IMR-90 (cell line): ENCODE measurements around the gene SEMA4D. TPM values are rescaled to one million over a fixed set of nuclear protein-coding genes. Genes with fewer than 3 reads are reported as not detected.
"Not testable (repeated sequence)": the region's sequence is repeated elsewhere in the genome, so short reads cannot be mapped to it uniquely, and the experiment has no call there.

Source experiments
- ATAC-seq: fragments of 200-7000 bp; cut with Tn5 transposase; 2 replicates; pipeline ENCODE4 v1.9.1; 2020; ENCODE audit warnings: low read depth, mild to moderate bottlenecking, moderate library complexity
- BruUV-seq: library from RNA; stranded (reverse); fragments of 400-500 nt; replicated peaks from 2 replicates; lab custom pipeline; 2021; lab: Mats Ljungman, UMichigan
- CTCF ChIA-PET: fragments of 300-600 bp; formaldehyde crosslinking; extraction: SDS; loops from one replicate; lab custom pipeline; 2021; ENCODE audit warnings: antibody characterized with exemption; lab: Yijun Ruan, JAX
- POLR2A ChIA-PET: fragments of 300-600 bp; sonication (Branson Sonifier 250); formaldehyde crosslinking; loops from one replicate; lab custom pipeline; 2022; ENCODE audit warnings: antibody characterized with exemption; ENCODE audit not compliant: unreplicated experiment; lab: Charles Lee
- DNase-seq: peaks from one replicate; pipeline ENCODE4 v3.0.0; 2013
- H2AFZ ChIP-seq: replicated peaks from 2 replicates; pipeline ENCODE3; 2013; ENCODE audit warnings: low read length, mild to moderate bottlenecking; ENCODE audit not compliant: poor library complexity
- H2AK5ac ChIP-seq: 2 replicates; pipeline ENCODE4 v1.6.1; 2013; ENCODE audit warnings: low read depth, low read length, inconsistent platforms
- H2AK9ac ChIP-seq: replicated peaks from 2 replicates; pipeline ENCODE3; 2013; ENCODE audit warnings: mild to moderate bottlenecking, low read depth, low read length, moderate library complexity; ENCODE audit not compliant: poor library complexity
- H2BK120ac ChIP-seq: 2 replicates; pipeline ENCODE4 v1.6.1; 2013; ENCODE audit warnings: low read depth, low read length, inconsistent platforms
- H2BK15ac ChIP-seq: 3 replicates; pipeline ENCODE4 v1.6.1; 2013; ENCODE audit warnings: low read depth, low read length, inconsistent platforms
- H2BK20ac ChIP-seq: 2 replicates; pipeline ENCODE4 v1.6.1; 2013; ENCODE audit warnings: low read depth, mild to moderate bottlenecking, inconsistent platforms, low read length, moderate library complexity
- H2BK5ac ChIP-seq: 2 replicates; pipeline ENCODE4 v1.6.1; 2013; ENCODE audit warnings: mild to moderate bottlenecking, low read depth, low read length, inconsistent platforms; ENCODE audit not compliant: poor library complexity, severe bottlenecking
- H3K14ac ChIP-seq: replicated peaks from 2 replicates; pipeline ENCODE4 v1.6.1; 2013; ENCODE audit warnings: low read depth, low read length, inconsistent platforms
- H3K18ac ChIP-seq: 2 replicates; pipeline ENCODE4 v1.6.1; 2013; ENCODE audit warnings: low read depth, low read length, control low read depth
- H3K23ac ChIP-seq: 2 replicates; pipeline ENCODE4 v1.6.1; 2013; ENCODE audit warnings: low read depth, low read length, inconsistent platforms
- H3K27ac ChIP-seq: 2 replicates; pipeline ENCODE4 v1.5.1; 2013; ENCODE audit warnings: mild to moderate bottlenecking, control low read depth, low read length; ENCODE audit not compliant: insufficient read depth
- H3K27me3 ChIP-seq: 2 replicates; pipeline ENCODE4 v1.6.1; 2013; ENCODE audit warnings: low read length; ENCODE audit not compliant: control insufficient read depth, insufficient read depth
- H3K36me3 ChIP-seq: 2 replicates; pipeline ENCODE4 v1.6.1; 2013; ENCODE audit warnings: low read length, mixed read lengths; ENCODE audit not compliant: control insufficient read depth, insufficient read depth
- H3K4ac ChIP-seq: 2 replicates; pipeline ENCODE4 v1.6.1; 2013; ENCODE audit warnings: low read depth, low read length, inconsistent platforms
- H3K4me1 ChIP-seq: 2 replicates; pipeline ENCODE4 v1.6.1; 2013; ENCODE audit warnings: low read length, mixed read lengths; ENCODE audit not compliant: control insufficient read depth, insufficient read depth
- H3K4me2 ChIP-seq: 2 replicates; pipeline ENCODE4 v1.6.1; 2013; ENCODE audit warnings: low read depth, mild to moderate bottlenecking, control low read depth, low read length, moderate library complexity
- H3K4me3 ChIP-seq: 2 replicates; pipeline ENCODE4 v1.5.1; 2013; ENCODE audit warnings: low read depth, mild to moderate bottlenecking, control low read depth, low read length, moderate library complexity; ENCODE audit not compliant: insufficient read depth
- H3K56ac ChIP-seq: 2 replicates; pipeline ENCODE4 v1.6.1; 2013; ENCODE audit warnings: low read length, inconsistent platforms; ENCODE audit not compliant: insufficient read depth; ENCODE audit errors: extremely low read depth
- H3K79me1 ChIP-seq, 2 experiments: 2 replicates each; pipeline ENCODE4 v1.6.1; 2013; ENCODE audit warnings: low read length in 2 of 2, inconsistent platforms in 1 of 2, low read depth in 1 of 2
- H3K9ac ChIP-seq: 2 replicates; pipeline ENCODE4 v1.6.1; 2013; ENCODE audit warnings: low read depth, low read length, control low read depth
- H3K9me1 ChIP-seq: 2 replicates; pipeline ENCODE4 v1.6.1; 2013; ENCODE audit warnings: low read length, inconsistent platforms; ENCODE audit not compliant: insufficient read depth
- H3K9me3 ChIP-seq: 2 replicates; pipeline ENCODE4 v1.6.1; 2013; ENCODE audit warnings: low read length; ENCODE audit not compliant: control insufficient read depth, insufficient read depth
- H4K20me1 ChIP-seq: 2 replicates; pipeline ENCODE4 v1.6.1; 2013; ENCODE audit warnings: low read length, inconsistent platforms; ENCODE audit not compliant: insufficient read depth
- H4K5ac ChIP-seq: 2 replicates; pipeline ENCODE4 v1.6.1; 2013; ENCODE audit warnings: mild to moderate bottlenecking, low read depth, low read length, control low read depth
- H4K8ac ChIP-seq, 2 experiments: 2 replicates each; pipeline ENCODE4 v1.6.1; 2013; ENCODE audit warnings: low read depth in 2 of 2, low read length in 2 of 2, control low read depth in 1 of 2, inconsistent platforms in 1 of 2
- H4K91ac ChIP-seq: 2 replicates; pipeline ENCODE4 v1.6.1; 2013; ENCODE audit warnings: low read depth, low read length, inconsistent platforms; ENCODE audit not compliant: insufficient read depth
- MAFK ChIP-seq: IDR thresholded peaks from 2 replicates; pipeline ENCODE4 v1.6.1; 2012; ENCODE audit warnings: low read depth, low read length, improper control_type of control experiment
- MXI1 ChIP-seq: IDR thresholded peaks from 2 replicates; pipeline ENCODE4 v1.6.1; 2012; ENCODE audit warnings: low read depth, mild to moderate bottlenecking, low read length, moderate library complexity, borderline replicate concordance
- WGBS, 2 experiments: methylation state at CpG; one replicate each; pipeline versions ENCODE4 v1.1.5 to v1.1.7; 2013; ENCODE audit warnings: missing lambda C conversion rate in 2 of 2; ENCODE audit not compliant: insufficient read length in 1 of 2; ENCODE audit errors: extremely low coverage in 2 of 2; 5-methylcytosine and 5-hydroxymethylcytosine counted together
- dilution Hi-C: fragments of 300-500 bp; cut with HindIII; formaldehyde crosslinking; loops from one replicate; pipeline ENCODE4 v1.14.3; 2018; ENCODE audit warnings: low sequenced_read_pairs; ENCODE audit not compliant: unreplicated experiment
- in situ Hi-C: fragments of 300-500 bp; cut with MboI; formaldehyde crosslinking; loops from 3 replicates; pipeline ENCODE4 v1.14.3; 2019; ENCODE audit warnings: low sequenced_read_pairs, inconsistent platforms, mixed read lengths
- intact Hi-C: fragments of 100-400 bp; cut with micrococcal nuclease; formaldehyde crosslinking; loops from 2 replicates; pipeline ENCODE4 v1.10.0; 2022
- polyA plus RNA-seq, 3 experiments: library from polyadenylated mRNA; depleted of rRNA; stranded (reverse); fragments of >200 nt; gene quantifications; 2 replicates each; pipeline ENCODE4 v1.2.3, GENCODE V29; 2012; ENCODE audit warnings: low replicate concordance in 1 of 3
- total RNA-seq: library from RNA; depleted of rRNA; stranded (reverse); fragments of >200 nt; gene quantifications from 2 replicates; pipeline ENCODE4 v1.2.3, GENCODE V29; 2012
- TF ChIP-seq, protein P1 (sequence below): conservative IDR thresholded peaks from 2 replicates; pipeline ENCODE4 v1.5.1; 2012; ENCODE audit warnings: mild to moderate bottlenecking, low read depth, low read length, improper control_type of control experiment

The SEMA4D gene
- total and polyA plus RNA-seq, 2 of the 4 experiments (the other 2 are of a cell fraction): 0.90 to 1.5 TPM

DNA sequence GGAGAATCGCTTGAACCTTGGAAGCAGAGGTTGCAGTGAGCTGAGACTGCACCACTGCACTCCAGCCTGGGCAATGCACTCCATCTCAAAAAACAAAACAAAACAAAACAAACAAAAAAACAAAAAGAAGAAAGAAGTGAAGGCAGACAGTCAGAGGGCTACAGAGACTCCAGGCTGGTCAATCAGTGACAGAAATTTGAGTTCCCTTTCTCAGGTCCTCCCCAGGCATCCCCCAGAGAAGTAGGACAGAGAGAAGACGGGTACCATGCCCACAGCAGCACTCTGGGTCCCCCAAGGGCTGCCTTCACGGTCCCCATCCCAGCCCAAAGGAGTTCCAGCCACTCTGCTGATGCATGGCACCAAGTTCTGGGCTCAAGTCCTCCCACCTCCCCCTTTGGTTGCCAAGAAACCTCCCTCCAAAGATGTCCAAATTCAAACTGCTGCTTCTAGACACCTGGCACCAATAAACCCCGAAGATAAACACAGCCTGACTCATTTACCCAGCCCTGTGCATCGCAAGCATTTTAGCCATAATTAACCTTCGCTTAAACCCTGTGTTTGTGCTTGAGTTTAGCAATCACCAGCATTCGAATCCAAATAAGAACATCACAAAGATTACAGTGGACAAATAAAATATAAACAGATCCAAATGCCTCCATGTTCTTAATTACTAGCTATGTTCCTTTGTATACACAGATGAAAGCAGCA is 24.0 kb downstream of the SEMA4D start (continued):
- TF ChIP-seq, protein P1, sequence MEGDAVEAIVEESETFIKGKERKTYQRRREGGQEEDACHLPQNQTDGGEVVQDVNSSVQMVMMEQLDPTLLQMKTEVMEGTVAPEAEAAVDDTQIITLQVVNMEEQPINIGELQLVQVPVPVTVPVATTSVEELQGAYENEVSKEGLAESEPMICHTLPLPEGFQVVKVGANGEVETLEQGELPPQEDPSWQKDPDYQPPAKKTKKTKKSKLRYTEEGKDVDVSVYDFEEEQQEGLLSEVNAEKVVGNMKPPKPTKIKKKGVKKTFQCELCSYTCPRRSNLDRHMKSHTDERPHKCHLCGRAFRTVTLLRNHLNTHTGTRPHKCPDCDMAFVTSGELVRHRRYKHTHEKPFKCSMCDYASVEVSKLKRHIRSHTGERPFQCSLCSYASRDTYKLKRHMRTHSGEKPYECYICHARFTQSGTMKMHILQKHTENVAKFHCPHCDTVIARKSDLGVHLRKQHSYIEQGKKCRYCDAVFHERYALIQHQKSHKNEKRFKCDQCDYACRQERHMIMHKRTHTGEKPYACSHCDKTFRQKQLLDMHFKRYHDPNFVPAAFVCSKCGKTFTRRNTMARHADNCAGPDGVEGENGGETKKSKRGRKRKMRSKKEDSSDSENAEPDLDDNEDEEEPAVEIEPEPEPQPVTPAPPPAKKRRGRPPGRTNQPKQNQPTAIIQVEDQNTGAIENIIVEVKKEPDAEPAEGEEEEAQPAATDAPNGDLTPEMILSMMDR: no peak
- TF ChIP-seq MXI1 (no peak), MAFK (no peak)

DNA sequence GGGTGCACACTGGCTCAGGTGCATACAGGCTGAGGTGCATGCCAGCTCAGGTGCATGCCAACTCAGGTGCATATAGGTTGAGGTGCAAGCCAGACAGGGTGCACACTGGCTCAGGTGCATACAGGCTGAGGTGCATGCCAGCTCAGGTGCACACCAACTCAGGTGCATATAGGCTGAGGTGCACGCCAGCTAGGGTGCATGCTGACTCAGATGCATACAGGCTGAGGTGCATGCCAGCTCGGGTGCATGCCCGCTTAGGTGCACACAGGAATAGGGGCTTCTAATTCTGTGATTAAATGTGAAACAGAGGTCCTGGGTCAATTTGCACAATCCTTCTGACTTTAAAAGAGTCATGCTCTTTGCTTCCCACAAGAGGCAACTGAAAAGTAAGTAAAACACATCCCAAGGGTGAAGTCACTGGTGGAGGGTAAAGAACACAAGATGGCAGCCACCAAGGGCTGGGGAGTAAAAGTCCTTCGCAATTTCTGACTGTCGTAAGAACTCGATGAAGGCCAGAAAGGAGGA is 26.1 kb downstream of the SEMA4D start:
- H4K91ac ChIP-seq, H3K4me2 ChIP-seq, dilution Hi-C loops, ATAC-seq, H3K9me1 ChIP-seq, H2BK5ac ChIP-seq, H3K14ac ChIP-seq, H2AFZ ChIP-seq, H3K23ac ChIP-seq, in situ Hi-C loops, intact Hi-C loops, H4K8ac ChIP-seq, BruUV-seq, H3K56ac ChIP-seq, POLR2A ChIA-PET, H3K9ac ChIP-seq, H3K36me3 ChIP-seq, H3K9me3 ChIP-seq, H3K4me3 ChIP-seq, H2AK5ac ChIP-seq, H3K18ac ChIP-seq, H2AK9ac ChIP-seq, H3K79me1 ChIP-seq, DNase-seq, H4K20me1 ChIP-seq, H3K27me3 ChIP-seq, H3K27ac ChIP-seq, CTCF ChIA-PET: not testable (repeated sequence)
- H4K5ac ChIP-seq: peak overlapping the region; percentile 61; the same call in 1 of the 2 replicates
- H3K4ac ChIP-seq: peak overlapping the region; percentile 52; the same call in 1 of the 2 replicates
- 83% methylated on average over 1 of the region's 6 CpGs; no CpG with 5 or more reads in 1 of the 2 experiments for WGBS, 2 experiments
- peak overlapping the region; percentile 39; the same call in 1 of the 3 replicates for H2BK15ac ChIP-seq
- peak overlapping the region; percentile 66; the same call in 1 of the 2 replicates for H2BK20ac ChIP-seq
- peaks cover 23% of the 10 kb centered on the region for H3K4me1 ChIP-seq
- H2BK120ac ChIP-seq: peak overlapping the region; percentile 52
